Measurements from ENCODE around the gene TLE7. TPM values are rescaled to one million over a fixed set of nuclear protein-coding genes. Genes with fewer than 3 reads are reported as not detected.
A peak's percentile ranks its signal among the peaks of the same experiment; 100 is the strongest.

The TLE7 gene
- total RNA-seq, 2 experiments from 2014 or later, result not detected

DNA sequence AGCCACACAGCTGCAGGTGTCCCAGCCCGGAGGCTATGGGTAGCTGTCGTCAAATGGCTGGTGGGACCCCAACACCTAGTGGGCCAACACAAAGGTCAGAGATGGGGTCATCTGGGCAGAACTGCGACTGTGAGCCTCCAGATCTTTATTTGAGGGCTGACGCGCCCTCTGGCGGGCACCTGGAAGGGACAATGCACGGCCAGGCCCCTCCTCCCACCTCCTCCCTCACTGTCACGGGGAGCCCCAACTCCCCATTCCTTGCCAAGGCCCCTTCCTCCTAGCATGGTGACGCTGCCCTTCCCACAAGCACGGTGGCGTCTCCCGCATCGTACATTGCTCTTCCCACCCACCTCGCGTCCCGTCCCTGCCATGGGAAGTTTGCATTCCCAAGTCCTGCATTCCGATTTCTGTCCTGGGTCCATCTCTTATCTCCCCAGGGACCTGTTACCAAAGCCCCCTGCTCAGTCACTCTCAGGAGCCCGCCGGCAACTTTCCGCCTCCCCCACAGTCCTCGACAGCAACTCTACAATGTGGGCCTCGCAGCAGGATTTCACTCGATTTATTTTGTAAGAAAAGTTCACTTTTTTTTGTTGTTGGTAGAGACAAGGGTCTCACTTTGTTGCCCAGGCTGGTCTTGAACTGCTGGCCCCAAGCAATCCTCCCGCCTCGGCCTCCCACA is 1.0 kb downstream of the TLE7 start:
- Histone ChIP-seq H3K4me1 (ENCODE audit: insufficient read depth, low read length, poor library complexity, severe bottlenecking) (no peaks in the 10 kb centered on the region), H3K4me2 (ENCODE audit: low read length) (no peak overlapping the region), H3K79me2 (ENCODE audit: insufficient read depth, low read depth, low read length) (no peaks in the 10 kb centered on the region), H3K9me2 (ENCODE audit: insufficient read depth, low read length) (no peaks in the 10 kb centered on the region), H2AFZ (ENCODE audit: low read length) (no peak overlapping the region), H3K27ac (ENCODE audit: low read depth, low read length, poor library complexity, severe bottlenecking) (no peak overlapping the region), H3K9me3 (ENCODE audit: low read length) (no peaks in the 10 kb centered on the region), H4K20me1 (ENCODE audit: insufficient read depth, low read length) (no peaks in the 10 kb centered on the region), H3K36me3 (ENCODE audit: insufficient read depth, low read length) (no peaks in the 10 kb centered on the region), H3K4me3 (ENCODE audit: low read depth, low read length, poor library complexity, severe bottlenecking) (no peak overlapping the region)
- POLR2A ChIA-PET, result interaction anchor here (0.7 kb wide), 1 partner anchor 95 kb away, joined by 3 read pairs; no protein-coding TSS in a partner anchor
- no peak for DNase-seq (ENCODE audit: low spot score)
- BruUV-seq (replicated peaks), result no TSS peak
- TF ChIP-seq CTCF (conservative IDR thresholded peaks at IDR 0.05; ENCODE audit: low read length) (peak; percentile 50), EZH2phosphoT487 (IDR thresholded peaks at IDR 0.05; ENCODE audit: borderline replicate concordance, low read depth, low read length) (no peak)
- intact Hi-C loops (cut with micrococcal nuclease; ENCODE audit: unreplicated experiment), result no loop called here
- CTCF ChIA-PET (ENCODE audit: unreplicated experiment), result no interaction called here

DNA sequence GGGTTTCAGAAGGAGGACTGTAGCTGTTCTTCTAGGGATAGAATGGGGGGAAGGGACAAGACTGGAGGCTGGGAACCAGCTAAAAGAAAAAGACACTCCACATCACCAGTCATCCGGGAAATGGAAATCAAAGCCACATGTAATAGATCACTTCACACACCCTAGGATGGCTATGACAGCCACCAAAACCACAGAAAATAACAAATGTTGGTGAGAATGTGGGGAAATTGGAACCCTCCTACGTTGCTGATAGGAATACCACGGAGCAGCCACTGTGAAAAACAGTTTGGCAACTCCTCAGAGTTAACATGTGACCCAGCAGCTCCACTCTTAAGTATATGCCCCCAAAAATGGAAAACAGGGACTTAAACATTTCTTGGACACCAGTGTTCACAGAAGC is 2.3 kb downstream of the TLE7 start:
- CTCF ChIA-PET (ENCODE audit: unreplicated experiment), result no interaction called here
- BruUV-seq (replicated peaks), result no TSS peak

More for the DNA sequence above, 2.3 kb downstream of the TLE7 start:
- no peaks in the 10 kb centered on the region for H4K20me1 ChIP-seq (ENCODE audit: insufficient read depth, low read length)
- no peaks in the 10 kb centered on the region for H3K9me2 ChIP-seq (ENCODE audit: insufficient read depth, low read length)
- intact Hi-C loops (cut with micrococcal nuclease; ENCODE audit: unreplicated experiment), result no loop called here
- H3K4me3 ChIP-seq (ENCODE audit: low read depth, low read length, poor library complexity, severe bottlenecking), result no peak overlapping the region
- H3K9me3 ChIP-seq (ENCODE audit: low read length), result no peaks in the 10 kb centered on the region
- DNase-seq (ENCODE audit: low spot score), result no peak
- POLR2A ChIA-PET, result no interaction called here
- no peaks in the 10 kb centered on the region for H3K36me3 ChIP-seq (ENCODE audit: insufficient read depth, low read length)
- H3K79me2 ChIP-seq (ENCODE audit: insufficient read depth, low read depth, low read length), result no peaks in the 10 kb centered on the region
- H2AFZ ChIP-seq (ENCODE audit: low read length), result no peak overlapping the region
- no peak for TF ChIP-seq CTCF (conservative IDR thresholded peaks at IDR 0.05; ENCODE audit: low read length)
- no peak for TF ChIP-seq EZH2phosphoT487 (IDR thresholded peaks at IDR 0.05; ENCODE audit: borderline replicate concordance, low read depth, low read length)
- H3K4me2 ChIP-seq (ENCODE audit: low read length), result no peak overlapping the region
- no peak overlapping the region for H3K27ac ChIP-seq (ENCODE audit: low read depth, low read length, poor library complexity, severe bottlenecking)
- no peaks in the 10 kb centered on the region for H3K4me1 ChIP-seq (ENCODE audit: insufficient read depth, low read length, poor library complexity, severe bottlenecking)

All from OCI-LY7 (cell line).